A375 (cell line): ENCODE results near the gene KPNA5. TPM values are rescaled to one million over a fixed set of nuclear protein-coding genes. Genes with fewer than 3 reads are reported as not detected.

Source experiments
- total RNA-seq: library from RNA; depleted of rRNA; stranded (reverse); fragments of >200 nt; shearing (Covaris generic); gene quantifications from 2 replicates; pipeline ENCODE4 v1.2.3, GENCODE V29; 2014; rRNA removed

Gene KPNA5
- total RNA-seq = 4.0 and 6.0 TPM in 2 replicates

GRCh38 chr6:116680880-116681672 lies at the start of gene KPNA5:
Gene KPNA5, plus strand, starts transcription at chr6:116681211. Its CDS starts 124 bp downstream, at chr6:116681335.

GRCh38 chr6:116764961-116765841 lies 84.2 kb downstream of the KPNA5 start, which contains the start of gene FAM162B:
Gene FAM162B, minus strand, starts transcription at chr6:116765719. Its CDS starts 143 bp downstream, at chr6:116765576.

Other genes with a start within 250 kb of the KPNA5 start
- 0.38 and 0.82 TPM in 2 replicates for gene CALHM6, start 219.8 kb upstream of the KPNA5 start, total RNA-seq
- gene CALHM5, start 169.6 kb upstream of the KPNA5 start, total RNA-seq = 0.19 and 0.29 TPM in 2 replicates
- not detected in 2 replicates for gene TRAPPC3L, start 135.5 kb upstream of the KPNA5 start, total RNA-seq
- not detected in 2 replicates for gene CALHM4, start 127.5 kb upstream of the KPNA5 start, total RNA-seq
- 12.4 and 27.9 TPM in 2 replicates for gene RWDD1, start 109.7 kb upstream of the KPNA5 start, total RNA-seq
- 0.30 and 0.40 TPM in 2 replicates for gene RSPH4A, start 64.7 kb upstream of the KPNA5 start, total RNA-seq
- 8.1 and 8.4 TPM in 2 replicates for gene ZUP1, start 12.4 kb upstream of the KPNA5 start, total RNA-seq
- gene FAM162B, start 84.5 kb downstream of the KPNA5 start, total RNA-seq = not detected in 2 replicates
- gene GPRC6A, start 147.9 kb downstream of the KPNA5 start, total RNA-seq = not detected in 2 replicates
- gene RFX6, start 196.0 kb downstream of the KPNA5 start, total RNA-seq = not detected in 2 replicates